ENCODE data around the gene OR1S1.

The OR1S1 gene

GRCh38 chr11:58186938-58187337 is 25.6 kb upstream of the OR1S1 start:
- no peak for TF ChIP-seq CTCF (conservative IDR thresholded peaks at IDR 0.05; ENCODE audit: low read depth, low read length)
- DNase-seq (ENCODE audit: low read depth): no peak
- H3K4me3 ChIP-seq (ENCODE audit: low read depth, low read length): no peak overlapping the region

DNA sequence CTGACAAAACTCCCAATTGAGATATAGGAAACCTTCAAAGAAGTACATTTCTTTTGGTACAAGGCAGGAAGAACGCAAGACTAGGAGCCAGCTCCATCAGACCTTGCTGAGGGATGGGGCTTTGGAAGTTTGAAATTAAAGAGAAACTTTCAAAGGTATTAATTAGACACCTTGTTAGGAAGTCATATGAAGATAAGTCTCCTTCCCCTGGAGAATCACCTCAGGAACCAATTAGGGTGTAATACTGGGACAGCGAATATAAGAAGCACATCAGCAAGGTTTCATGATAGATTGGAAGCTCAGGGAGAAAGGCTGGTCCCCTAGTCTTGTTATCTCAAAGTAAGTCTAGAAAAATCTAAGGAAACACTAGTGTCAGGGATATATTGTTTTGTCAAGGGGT is 23.8 kb upstream of the OR1S1 start, which contains the start of gene OR9Q2:
Gene OR9Q2, plus strand, starts transcription at position 301 of the 400 bp plus-strand sequence. CDS start 1,421 bp downstream, outside the sequence.
- H3K4me3 ChIP-seq (ENCODE audit: low read depth, low read length): no peak within 1 kb of the TSS
- DNase-seq (ENCODE audit: low read depth): no peak
- TF ChIP-seq CTCF (conservative IDR thresholded peaks at IDR 0.05; ENCODE audit: low read depth, low read length): no peak

DNA sequence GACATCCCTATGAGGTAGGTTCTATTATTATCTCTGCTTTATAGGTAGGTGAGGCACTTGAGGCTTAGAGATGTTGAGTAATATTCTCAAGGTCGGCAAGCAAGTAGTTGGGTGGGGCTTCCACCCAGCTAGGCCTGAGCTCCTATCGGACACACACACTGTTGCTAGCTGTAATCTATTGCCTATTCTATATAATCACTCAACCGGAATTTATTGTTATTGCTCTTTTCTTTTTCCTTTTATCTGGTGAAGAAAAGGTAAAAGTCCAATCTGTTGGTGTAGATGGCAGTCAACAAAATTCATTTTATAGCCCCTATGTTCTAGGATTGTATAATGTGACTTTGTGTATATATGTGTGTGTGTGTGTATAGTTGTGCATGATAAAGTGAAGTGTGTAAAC is 20.3 kb upstream of the OR1S1 start:
- DNase-seq (ENCODE audit: low read depth): no peak
- TF ChIP-seq CTCF (conservative IDR thresholded peaks at IDR 0.05; ENCODE audit: low read depth, low read length): no peak
- no peak overlapping the region for H3K4me3 ChIP-seq (ENCODE audit: low read depth, low read length)

GRCh38 chr11:58193391-58193790 is 19.1 kb upstream of the OR1S1 start:
- no peak for TF ChIP-seq CTCF (conservative IDR thresholded peaks at IDR 0.05; ENCODE audit: low read depth, low read length)
- DNase-seq (ENCODE audit: low read depth): no peak
- H3K4me3 ChIP-seq (ENCODE audit: low read depth, low read length): no peak overlapping the region

GRCh38 chr11:58195939-58196338 is 16.6 kb upstream of the OR1S1 start:
- DNase-seq (ENCODE audit: low read depth): no peak
- no peak for TF ChIP-seq CTCF (conservative IDR thresholded peaks at IDR 0.05; ENCODE audit: low read depth, low read length)
- no peak overlapping the region for H3K4me3 ChIP-seq (ENCODE audit: low read depth, low read length)

DNA sequence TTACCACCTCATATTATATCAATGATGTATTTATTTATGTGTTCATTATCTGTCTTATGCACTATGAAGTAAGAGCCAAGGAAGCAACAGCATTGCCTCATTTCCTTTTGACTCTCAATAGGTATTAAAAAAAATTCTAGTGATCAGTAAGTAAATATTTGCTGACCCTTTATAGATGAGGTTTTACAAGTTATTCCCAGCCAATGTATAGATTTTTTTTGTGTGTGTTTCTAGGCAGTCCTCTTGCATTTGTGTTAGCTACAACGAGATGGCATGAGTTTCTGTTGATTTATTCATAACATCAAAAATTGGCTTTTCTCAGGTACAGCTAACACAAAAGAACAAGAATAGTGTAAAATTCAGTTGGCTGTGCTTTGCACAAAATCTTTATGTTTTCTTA is 13.2 kb upstream of the OR1S1 start:
- no peak overlapping the region for H3K4me3 ChIP-seq (ENCODE audit: low read depth, low read length)
- no peak for TF ChIP-seq CTCF (conservative IDR thresholded peaks at IDR 0.05; ENCODE audit: low read depth, low read length)
- no peak for DNase-seq (ENCODE audit: low read depth)

DNA sequence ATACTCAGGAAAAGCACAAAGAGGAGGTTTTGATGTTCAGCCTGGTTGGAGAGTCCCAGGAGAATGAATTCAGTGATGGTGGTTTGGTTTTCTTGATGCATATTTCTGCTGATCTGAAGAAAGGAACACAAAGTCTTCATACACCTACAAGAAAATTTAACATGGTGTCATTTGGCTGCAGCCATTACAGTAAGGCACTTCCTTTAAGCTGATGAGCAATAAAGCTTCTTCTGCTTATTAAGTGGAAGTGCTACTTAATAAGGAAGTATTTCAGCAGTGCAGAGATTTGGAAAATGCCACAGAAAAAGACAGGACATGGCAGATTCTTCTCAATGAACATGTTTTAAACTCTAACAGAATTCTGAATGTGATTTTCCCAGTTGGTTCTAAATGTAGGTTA is 8.5 kb upstream of the OR1S1 start, which contains the start of gene OR1S2:
Gene OR1S2, minus strand, starts transcription at position 101 of the 400 bp plus-strand sequence. Its CDS starts 0 bp downstream, at position 101.
- TF ChIP-seq CTCF (conservative IDR thresholded peaks at IDR 0.05; ENCODE audit: low read depth, low read length): no peak
- H3K4me3 ChIP-seq (ENCODE audit: low read depth, low read length): no peak within 1 kb of the TSS

More for the DNA sequence above, 8.5 kb upstream of the OR1S1 start, which contains the start of gene OR1S2:
- no peak for DNase-seq (ENCODE audit: low read depth)
